Uterus (tissue), 4 donors: ENCODE measurements around the gene TTLL12. TPM values are rescaled to one million over a fixed set of nuclear protein-coding genes. Genes with fewer than 3 reads are reported as not detected.

Source experiments
- DNase-seq, 2 donors: peaks; one replicate each; pipeline ENCODE4 v3.0.0-alpha.2; 2019 to 2020
- H3K27ac ChIP-seq, 2 donors: fragments of 200-600 bp; sonication (generic); 1 replicate in 1 of 2; 2 replicates in 1 of 2; pipeline ENCODE4 v1.5.1; 2016 to 2018
- H3K27me3 ChIP-seq, 2 donors: fragments of 200-600 bp; sonication (generic); one replicate each; pipeline ENCODE4 v1.5.1; 2018 to 2019; ENCODE audit warnings: control low read depth in 1 of 2
- H3K36me3 ChIP-seq, 2 donors: fragments of 200-600 bp; sonication (generic); one replicate each; pipeline ENCODE4 v1.5.1; 2019; ENCODE audit warnings: control low read depth in 1 of 2
- H3K4me1 ChIP-seq, 2 donors: fragments of 200-600 bp; sonication (generic); one replicate each; pipeline ENCODE4 v1.5.1; 2018 to 2019; ENCODE audit warnings: control low read depth in 1 of 2
- H3K4me3 ChIP-seq, 2 donors: fragments of 200-600 bp; sonication (generic); 1 replicate in 1 of 2; 2 replicates in 1 of 2; pipeline ENCODE4 v1.5.1; 2018 to 2019; ENCODE audit warnings: mild to moderate bottlenecking in 1 of 2
- H3K9me3 ChIP-seq, 2 donors: fragments of 200-600 bp; sonication (generic); one replicate each; pipeline ENCODE4 v1.5.1; 2019; ENCODE audit warnings: control low read depth in 1 of 2
- POLR2A ChIP-seq, 2 donors: fragments of 450-650 bp; IDR thresholded peaks; one replicate each; pipeline ENCODE4 v1.6.1; 2016; ENCODE audit warnings: antibody characterized with exemption in 2 of 2, mild to moderate bottlenecking in 1 of 2, moderate library complexity in 1 of 2
- intact Hi-C: fragments of 100-400 bp; cut with DNase I; formaldehyde crosslinking; loops from one replicate; pipeline ENCODE4 v1.15.1; 2023; ENCODE audit warnings: low total_unique reads
- total RNA-seq, 4 donors: library from RNA; depleted of rRNA in 3 of 4; stranded (reverse); fragments of >200 nt in 3 of 4; gene quantifications; one replicate each; pipeline versions ENCODE4 v1.1.0 to v1.2.4, GENCODE V29; 2014 to 2023
- TF ChIP-seq, protein P1 (sequence below), 4 experiments: fragments of 200-600 bp in 2 of 4; fragments of 450-650 bp in 2 of 4; sonication (generic) in 2 of 4; IDR thresholded peaks; one replicate each; pipeline ENCODE4 v1.5.1; 2016 to 2019; ENCODE audit warnings: antibody characterized with exemption in 4 of 4, mild to moderate bottlenecking in 2 of 4, moderate library complexity in 1 of 4
- donor health status: DM: yes; HTN: yes; CAD: no.

TTLL12 gene
- total RNA-seq, 4 donors from 2014 or later: 6.7 to 29.7 (median 17.3) TPM

DNA sequence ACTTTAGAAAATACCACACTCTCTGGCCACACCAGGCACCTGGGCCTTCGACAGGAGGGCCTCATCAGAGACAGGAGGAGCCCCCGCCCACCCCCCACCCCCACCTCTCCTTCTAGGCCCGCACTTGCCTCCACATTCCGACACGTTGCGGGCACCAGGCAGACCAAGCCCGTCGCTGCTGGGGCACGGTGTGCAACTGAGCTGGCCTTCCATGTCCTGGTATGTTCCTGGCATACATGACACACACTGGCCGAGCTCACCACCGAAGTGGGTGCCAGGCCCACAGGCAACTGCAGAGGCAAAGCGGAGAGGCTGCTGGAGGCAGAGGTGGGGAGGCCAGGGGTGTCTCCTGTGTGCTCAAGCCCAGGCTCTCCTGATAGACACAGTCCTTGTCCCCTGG is 27.0 kb upstream of the TTLL12 start:
- no peak overlapping the region for H3K27ac ChIP-seq
- H3K36me3 ChIP-seq: no peaks in the 10 kb centered on the region
- TF ChIP-seq POLR2A (IDR thresholded peaks at IDR 0.05): no peak
- TF ChIP-seq, protein P1, sequence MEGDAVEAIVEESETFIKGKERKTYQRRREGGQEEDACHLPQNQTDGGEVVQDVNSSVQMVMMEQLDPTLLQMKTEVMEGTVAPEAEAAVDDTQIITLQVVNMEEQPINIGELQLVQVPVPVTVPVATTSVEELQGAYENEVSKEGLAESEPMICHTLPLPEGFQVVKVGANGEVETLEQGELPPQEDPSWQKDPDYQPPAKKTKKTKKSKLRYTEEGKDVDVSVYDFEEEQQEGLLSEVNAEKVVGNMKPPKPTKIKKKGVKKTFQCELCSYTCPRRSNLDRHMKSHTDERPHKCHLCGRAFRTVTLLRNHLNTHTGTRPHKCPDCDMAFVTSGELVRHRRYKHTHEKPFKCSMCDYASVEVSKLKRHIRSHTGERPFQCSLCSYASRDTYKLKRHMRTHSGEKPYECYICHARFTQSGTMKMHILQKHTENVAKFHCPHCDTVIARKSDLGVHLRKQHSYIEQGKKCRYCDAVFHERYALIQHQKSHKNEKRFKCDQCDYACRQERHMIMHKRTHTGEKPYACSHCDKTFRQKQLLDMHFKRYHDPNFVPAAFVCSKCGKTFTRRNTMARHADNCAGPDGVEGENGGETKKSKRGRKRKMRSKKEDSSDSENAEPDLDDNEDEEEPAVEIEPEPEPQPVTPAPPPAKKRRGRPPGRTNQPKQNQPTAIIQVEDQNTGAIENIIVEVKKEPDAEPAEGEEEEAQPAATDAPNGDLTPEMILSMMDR (IDR thresholded peaks at IDR 0.05): no peak
- H3K4me1 ChIP-seq: no peaks in the 10 kb centered on the region
- intact Hi-C loops: no loop called here
- H3K9me3 ChIP-seq: no peaks in the 10 kb centered on the region
- no peak for DNase-seq
- H3K4me3 ChIP-seq: no peak overlapping the region
- H3K27me3 ChIP-seq: no peaks in the 10 kb centered on the region

DNA sequence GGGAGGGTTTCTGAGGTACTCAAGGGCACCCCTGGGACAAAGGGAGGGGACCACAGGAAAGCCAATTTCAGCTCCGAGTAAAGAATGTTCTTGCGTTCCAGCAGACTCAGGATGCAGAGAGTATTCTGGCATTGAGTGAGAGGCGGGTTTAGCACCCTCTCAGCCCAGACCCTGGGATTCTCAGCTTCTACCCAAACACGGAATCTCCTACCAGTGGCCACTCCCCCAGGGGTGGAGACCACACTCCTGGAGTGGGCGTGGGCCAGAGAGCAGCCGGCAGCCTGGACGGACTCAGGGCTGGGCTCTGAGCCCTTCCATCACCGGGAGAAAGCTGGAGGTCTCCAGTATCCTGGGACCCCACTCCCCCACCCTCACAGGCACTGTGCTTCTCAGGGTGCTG is 26.1 kb upstream of the TTLL12 start:
- DNase-seq: no peak
- Histone ChIP-seq H3K4me3 (no peak overlapping the region), H3K36me3 (no peaks in the 10 kb centered on the region), H3K27me3 (no peaks in the 10 kb centered on the region), H3K4me1 (no peaks in the 10 kb centered on the region), H3K9me3 (no peaks in the 10 kb centered on the region), H3K27ac (no peak overlapping the region)
- intact Hi-C loops: no loop called here
- TF ChIP-seq, protein P1 (IDR thresholded peaks at IDR 0.05): no peak
- no peak for TF ChIP-seq POLR2A (IDR thresholded peaks at IDR 0.05)

DNA sequence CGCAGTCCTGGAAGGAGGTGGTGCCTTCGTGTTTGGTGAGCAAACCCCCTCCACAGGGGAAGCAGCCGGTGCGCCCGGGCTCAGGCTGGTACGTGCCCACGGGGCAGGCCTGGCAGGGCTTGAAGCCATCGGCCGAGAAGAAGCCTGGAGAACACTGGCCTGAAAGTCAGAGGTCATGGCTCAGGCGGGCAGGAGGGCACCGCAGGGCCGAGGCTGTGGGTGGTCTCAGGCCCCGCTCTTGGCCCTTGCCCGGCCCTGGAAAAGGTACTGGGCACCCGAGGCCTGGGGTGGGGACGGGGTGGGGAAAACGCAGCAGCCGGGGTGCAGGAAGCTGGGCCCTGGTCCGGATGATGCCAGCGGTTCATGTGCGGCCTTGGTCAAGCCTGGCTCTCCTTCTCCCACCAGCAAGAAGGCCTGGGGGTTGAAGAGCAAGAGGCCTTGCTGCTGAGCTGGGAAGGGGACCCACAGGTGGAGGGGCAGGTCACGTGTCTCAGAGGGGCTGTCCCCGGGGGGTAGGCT is 25.6 kb upstream of the TTLL12 start:
- no peak for DNase-seq
- no peak overlapping the region for H3K4me3 ChIP-seq
- no peaks in the 10 kb centered on the region for H3K36me3 ChIP-seq
- no peaks in the 10 kb centered on the region for H3K27me3 ChIP-seq
- TF ChIP-seq, protein P1 (IDR thresholded peaks at IDR 0.05): no peak
- no peak overlapping the region for H3K27ac ChIP-seq
- no peaks in the 10 kb centered on the region for H3K4me1 ChIP-seq
- intact Hi-C loops: no loop called here
- no peaks in the 10 kb centered on the region for H3K9me3 ChIP-seq

DNA sequence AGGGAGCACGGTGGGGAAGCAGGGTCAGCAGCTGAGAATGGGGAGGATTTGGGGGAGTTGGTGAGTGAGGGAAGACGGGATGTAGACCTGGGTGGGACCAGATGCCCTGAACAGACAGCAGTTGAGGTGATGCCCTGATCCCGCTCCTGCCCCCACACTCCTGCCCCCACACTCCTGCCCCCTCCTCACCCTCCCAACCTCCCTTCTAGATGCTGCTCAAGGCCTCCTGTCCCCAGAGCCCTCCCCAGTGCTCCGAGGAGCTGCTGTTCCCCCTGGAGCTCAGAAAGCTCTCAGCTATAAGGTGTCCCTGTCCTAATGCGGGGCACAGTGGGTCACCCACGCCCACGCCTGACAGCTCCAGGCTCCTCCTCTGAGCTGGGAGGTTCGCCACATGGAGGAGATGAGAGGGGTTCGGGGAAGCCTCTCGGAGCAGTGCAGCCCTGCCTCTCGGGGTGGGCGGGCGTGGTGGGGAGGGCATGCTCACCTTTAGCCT is 25.1 kb upstream of the TTLL12 start:
- H3K36me3 ChIP-seq: no peaks in the 10 kb centered on the region
- DNase-seq: no peak
- intact Hi-C loops: no loop called here
- no peaks in the 10 kb centered on the region for H3K27me3 ChIP-seq
- H3K27ac ChIP-seq: no peak overlapping the region
- TF ChIP-seq, protein P1 (IDR thresholded peaks at IDR 0.05): no peak
- TF ChIP-seq POLR2A (IDR thresholded peaks at IDR 0.05): no peak
- H3K4me3 ChIP-seq: no peak overlapping the region
- no peaks in the 10 kb centered on the region for H3K9me3 ChIP-seq
- no peaks in the 10 kb centered on the region for H3K4me1 ChIP-seq

DNA sequence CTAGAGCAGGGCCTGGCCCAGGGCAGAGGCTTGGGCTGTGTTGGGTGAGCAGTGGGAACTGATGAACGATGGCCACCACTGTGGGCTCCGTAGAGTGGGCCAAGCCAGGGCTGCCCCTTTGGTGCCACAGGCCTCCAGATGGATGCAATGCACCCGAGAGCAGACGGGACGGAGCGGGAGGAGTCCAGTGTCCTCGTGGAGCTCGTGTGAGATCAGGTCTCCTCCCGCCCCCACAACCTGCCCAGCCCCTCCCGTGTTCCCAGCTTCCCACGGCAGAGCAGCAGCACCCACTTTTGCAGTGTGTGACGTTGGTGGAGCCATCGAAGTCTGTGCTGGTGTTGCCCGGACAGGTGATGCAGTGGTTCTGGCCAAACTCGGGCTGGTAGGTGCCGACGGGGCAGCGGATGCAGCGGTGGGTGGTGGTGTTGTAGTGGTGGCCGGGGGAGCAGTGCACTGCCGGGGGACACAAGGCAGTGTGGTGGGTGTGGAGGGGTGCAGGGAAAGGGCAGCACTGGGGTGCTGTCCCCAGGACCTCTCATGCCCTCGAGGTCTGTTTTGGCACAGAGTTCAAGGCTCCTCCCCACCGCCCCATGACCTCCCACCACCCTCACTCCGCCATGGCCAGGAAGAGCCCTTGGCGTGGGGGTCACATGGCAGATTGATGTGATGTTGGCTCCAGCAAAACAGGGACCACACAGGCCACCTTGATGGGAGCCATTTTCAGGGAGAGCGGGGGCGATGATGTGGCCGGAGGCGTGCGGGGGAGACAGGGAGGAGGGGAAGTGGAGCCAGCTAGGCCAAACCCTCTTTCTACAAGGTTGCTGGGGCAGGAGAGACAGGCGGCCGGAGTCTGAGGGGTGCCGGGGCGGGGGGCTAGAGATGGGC is 23.9 kb upstream of the TTLL12 start:
- Histone ChIP-seq H3K9me3 (no peaks in the 10 kb centered on the region), H3K27ac (no peak overlapping the region), H3K36me3 (no peaks in the 10 kb centered on the region), H3K27me3 (no peaks in the 10 kb centered on the region), H3K4me1 (no peaks in the 10 kb centered on the region), H3K4me3 (no peak overlapping the region)
- intact Hi-C loops: no loop called here
- no peak for DNase-seq
- TF ChIP-seq, protein P1 (IDR thresholded peaks at IDR 0.05): no peak
- TF ChIP-seq POLR2A (IDR thresholded peaks at IDR 0.05): no peak
